CD4-positive, alpha-beta T cell (primary cell): Measurements from ENCODE around the gene SLAMF9. TPM values are rescaled to one million over a fixed set of nuclear protein-coding genes. Genes with fewer than 3 reads are reported as not detected.
A peak's percentile ranks its signal among the peaks of the same experiment; 100 is the strongest.

Experiments
- ATAC-seq: fragments of 200-7000 bp; cut with Tn5 transposase; one replicate; pipeline ENCODE4 v1.10.0; 2022; ENCODE audit warnings: mild to moderate bottlenecking; ENCODE audit not compliant: poor library complexity
- CTCF ChIA-PET: fragments of 350-600 bp; sonication (Branson Sonifier 250); formaldehyde crosslinking; loops from one replicate; lab custom pipeline; 2021; ENCODE audit warnings: antibody characterized with exemption, inconsistent platforms; lab: Charles Lee
- POLR2A ChIA-PET: fragments of 350-600 bp; sonication (Branson Sonifier 250); formaldehyde crosslinking; loops from one replicate; lab custom pipeline; 2021; ENCODE audit warnings: antibody characterized with exemption, inconsistent platforms; lab: Charles Lee
- DNase-seq, 14 experiments: peaks; one replicate each; pipeline ENCODE4 v3.0.0-alpha.2; 2013 to 2020; ENCODE audit warnings: mixed read lengths in 2 of 14
- H3K27ac ChIP-seq, 2 donors: one replicate each; pipeline versions ENCODE4 v1.5.1 to v1.7.0; 2013; ENCODE audit warnings: low read length in 2 of 2, low read depth in 1 of 2, mild to moderate bottlenecking in 1 of 2
- H3K27me3 ChIP-seq, 2 experiments: 1 replicate in 1 of 2; 2 replicates in 1 of 2; pipeline versions ENCODE4 v1.6.1 to v1.7.0; 2013; ENCODE audit warnings: low read length in 2 of 2, control low read depth in 1 of 2, mild to moderate bottlenecking in 1 of 2, moderate library complexity in 1 of 2; ENCODE audit not compliant: insufficient read depth in 2 of 2, control insufficient read depth in 1 of 2
- H3K36me3 ChIP-seq: one replicate; pipeline ENCODE4 v1.6.1; 2013; ENCODE audit warnings: low read length, control low read depth; ENCODE audit not compliant: insufficient read depth
- H3K4me1 ChIP-seq: one replicate; pipeline ENCODE4 v1.6.1; 2013; ENCODE audit warnings: low read length, control low read depth; ENCODE audit not compliant: insufficient read depth
- H3K4me3 ChIP-seq: one replicate; pipeline ENCODE4 v1.5.1; 2013; ENCODE audit warnings: mild to moderate bottlenecking, low read length, moderate library complexity
- H3K9me3 ChIP-seq, 2 experiments: 1 replicate in 1 of 2; 2 replicates in 1 of 2; pipeline versions ENCODE4 v1.6.1 to v1.7.0; 2013; ENCODE audit warnings: low read length in 2 of 2, mild to moderate bottlenecking in 2 of 2, control low read depth in 1 of 2, moderate library complexity in 1 of 2; ENCODE audit not compliant: control insufficient read depth in 1 of 2, insufficient read depth in 1 of 2
- H3K27ac Mint-ChIP-seq: one replicate; pipeline ENCODE4 v1.8.0; 2020; ENCODE audit warnings: mixed read lengths
- H3K27me3 Mint-ChIP-seq: one replicate; pipeline ENCODE4 v1.8.0; 2021; ENCODE audit warnings: mixed read lengths
- H3K36me3 Mint-ChIP-seq: one replicate; pipeline ENCODE4 v1.8.0; 2021; ENCODE audit warnings: low read depth, mixed read lengths
- H3K4me1 Mint-ChIP-seq: one replicate; pipeline ENCODE4 v1.8.0; 2021; ENCODE audit warnings: low read depth, mixed read lengths
- H3K4me3 Mint-ChIP-seq: one replicate; pipeline ENCODE4 v1.8.0; 2020; ENCODE audit warnings: mild to moderate bottlenecking, mixed read lengths
- H3K9me3 Mint-ChIP-seq: one replicate; pipeline ENCODE4 v1.8.0; 2020; ENCODE audit warnings: mixed read lengths
- CTCF ChIP-seq: fragments of 200-600 bp; IDR thresholded peaks from one replicate; pipeline ENCODE4 v1.8.0; 2022; ENCODE audit warnings: antibody characterized with exemption, mild to moderate bottlenecking
- intact Hi-C, 2 experiments: fragments of 100-400 bp; cut with DNase I in 1 of 2; cut with micrococcal nuclease in 1 of 2; formaldehyde crosslinking; loops; one replicate each; pipeline versions ENCODE4 v1.15.1 to v1.9.0; 2023 to 2025; cut with DNase I, micrococcal nuclease
- polyA plus RNA-seq, 2 donors: library from polyadenylated mRNA; unstranded; fragments of 120-200 nt; gene quantifications; one replicate each; pipeline ENCODE4 v1.2.1, GENCODE V29; 2013
- total RNA-seq, 174 experiments: library from RNA in 2 of 174; stranded (reverse) in 2 of 174; gene quantifications; one replicate each; pipeline ENCODE4 v1.2.3 and lab custom pipeline; 2021 to 2026

The SLAMF9 gene
- total RNA-seq (not detected), total RNA-seq (lab: John Stamatoyannopoulos, UW) (0 to 0.39 (median 0) reads per million in 172 experiments)
- 0.13 TPM for polyA plus RNA-seq (2013, experiment 1 of 2)
- polyA plus RNA-seq (2013, experiment 2 of 2), result not detected

- TF ChIP-seq CTCF, result no peak
- H3K36me3 Mint-ChIP-seq, result no peaks in the 10 kb centered on the region
- CTCF ChIA-PET, result no interaction called here
- H3K4me1 ChIP-seq, result no peaks in the 10 kb centered on the region
- no peaks in the 10 kb centered on the region for H3K9me3 ChIP-seq
- no peak within 1 kb of the TSS for H3K4me3 ChIP-seq
- no peaks in the 10 kb centered on the region for H3K36me3 ChIP-seq
- H3K27me3 ChIP-seq, result peaks cover 0 to 30% of the 10 kb centered on the region in 2 experiments
- H3K4me1 Mint-ChIP-seq, result no peaks in the 10 kb centered on the region
- H3K9me3 Mint-ChIP-seq, result no peaks in the 10 kb centered on the region
- no peak within 1 kb of the TSS for H3K27ac ChIP-seq
- peak in 3 of 14 experiments; percentile 6 to 65 (median 52) for DNase-seq
- no peak for ATAC-seq
- H3K4me3 Mint-ChIP-seq, result no peak within 1 kb of the TSS
- intact Hi-C loops, result no loop called here
- POLR2A ChIA-PET, result no interaction called here
- no peak within 1 kb of the TSS for H3K27ac Mint-ChIP-seq
- peaks cover 19% of the 10 kb centered on the region for H3K27me3 Mint-ChIP-seq
These were observed at the start of gene SLAMF9 for GRCh38 chr1:159953536-159954515. SLAMF9 (minus strand) TSS chr1:159954237; CDS start chr1:159954137, 100 bp downstream.

GRCh38 chr1:160001440-160001839 is 47.4 kb upstream of the SLAMF9 start:
- POLR2A ChIA-PET, result no interaction called here
- Histone ChIP-seq H3K4me3 (no peak overlapping the region), H3K4me1 (no peaks in the 10 kb centered on the region), H3K36me3 (no peaks in the 10 kb centered on the region), H3K27ac (no peak overlapping the region), H3K27me3 (no peaks in the 10 kb centered on the region), H3K9me3 (no peaks in the 10 kb centered on the region)
- H3K36me3 Mint-ChIP-seq, result no peaks in the 10 kb centered on the region
- no peak overlapping the region for H3K27ac Mint-ChIP-seq
- intact Hi-C loops, result loop anchor here in 1 of 2 experiments (10.0 kb wide), 1 partner anchor 837 kb away; no protein-coding TSS in a partner anchor
- ATAC-seq (no peak), DNase-seq (no peak)
- no peak for TF ChIP-seq CTCF
- H3K4me3 Mint-ChIP-seq, result no peak overlapping the region
- no peaks in the 10 kb centered on the region for H3K9me3 Mint-ChIP-seq
- CTCF ChIA-PET, result no interaction called here
- no peaks in the 10 kb centered on the region for H3K4me1 Mint-ChIP-seq
- no peaks in the 10 kb centered on the region for H3K27me3 Mint-ChIP-seq

GRCh38 chr1:159999204-159999603 is 45.2 kb upstream of the SLAMF9 start:
- ChIA-PET CTCF (interaction anchor here (1.8 kb wide), 1 partner anchor 8 kb away, joined by 4 read pairs; no protein-coding TSS in a partner anchor), POLR2A (no interaction called here)
- Histone ChIP-seq H3K4me3 (no peak overlapping the region), H3K4me1 (no peaks in the 10 kb centered on the region), H3K9me3 (no peaks in the 10 kb centered on the region), H3K27ac (no peak overlapping the region), H3K36me3 (no peaks in the 10 kb centered on the region), H3K27me3 (no peaks in the 10 kb centered on the region)
- H3K9me3 Mint-ChIP-seq, result no peaks in the 10 kb centered on the region
- H3K4me1 Mint-ChIP-seq, result no peaks in the 10 kb centered on the region
- intact Hi-C loops, result no loop called here
- no peak for DNase-seq
- ATAC-seq, result no peak
- H3K27ac Mint-ChIP-seq, result no peak overlapping the region
- H3K36me3 Mint-ChIP-seq, result no peaks in the 10 kb centered on the region
- TF ChIP-seq CTCF, result no peak
- no peak overlapping the region for H3K4me3 Mint-ChIP-seq
- peaks cover 5% of the 10 kb centered on the region for H3K27me3 Mint-ChIP-seq
